ENCODE results near the gene TEX2. TPM values are rescaled to one million over a fixed set of nuclear protein-coding genes. Genes with fewer than 3 reads are reported as not detected.
"Not testable (repeated sequence)": the region's sequence is repeated elsewhere in the genome, so short reads cannot be mapped to it uniquely, and the experiment has no call there.

Gene TEX2
- total RNA-seq, 1 experiment from 2014 or later = 27.9 TPM

GRCh38 chr17:64188088-64188487 is 75.0 kb downstream of the TEX2 start:
- CTCF ChIA-PET = no interaction called here
- Histone ChIP-seq H3K4me2 (no peak overlapping the region), H3K4me3 (no peak overlapping the region), H3K4me1 (replicated peaks; ENCODE audit: insufficient read depth) (no peaks in the 10 kb centered on the region), H2AFZ (no peak overlapping the region), H3K9me3 (ENCODE audit: insufficient read depth, low read depth) (no peaks in the 10 kb centered on the region), H3F3A (ENCODE audit: insufficient read depth, low read depth) (0 out of 2 replicates have a peak, but pooled peaks cover 5% of the 10 kb centered on the region), H3K36me3 (ENCODE audit: low read depth) (no peaks in the 10 kb centered on the region), H3K9me2 (ENCODE audit: insufficient read depth) (no peaks in the 10 kb centered on the region), H3K79me2 (ENCODE audit: low read depth) (no peaks in the 10 kb centered on the region), H3K27ac (no peak overlapping the region), H4K20me1 (ENCODE audit: insufficient read depth) (no peaks in the 10 kb centered on the region), H3K27me3 (ENCODE audit: insufficient read depth, low read depth) (no peaks in the 10 kb centered on the region)
- no TSS peak for BruUV-seq (replicated peaks)
- POLR2A ChIA-PET (ENCODE audit: unreplicated experiment) = no interaction called here
- TF ChIP-seq CTCF (conservative IDR thresholded peaks at IDR 0.05) (no peak), EZH2 (IDR thresholded peaks at IDR 0.05; ENCODE audit: low read depth) (no peak)
- DNase-seq = no peak
- intact Hi-C loops (cut with micrococcal nuclease; ENCODE audit: unreplicated experiment) = no loop called here

- TF ChIP-seq CTCF (conservative IDR thresholded peaks at IDR 0.05) (no peak), EZH2 (IDR thresholded peaks at IDR 0.05; ENCODE audit: low read depth) (no peak)
- Histone ChIP-seq H3K9me3 (ENCODE audit: insufficient read depth, low read depth) (no peaks in the 10 kb centered on the region), H2AFZ (no peak overlapping the region), H3K4me1 (replicated peaks; ENCODE audit: insufficient read depth) (no peaks in the 10 kb centered on the region), H3K27me3 (ENCODE audit: insufficient read depth, low read depth) (no peaks in the 10 kb centered on the region), H3F3A (ENCODE audit: insufficient read depth, low read depth) (0 out of 2 replicates have a peak, but pooled peaks cover 5% of the 10 kb centered on the region), H3K79me2 (ENCODE audit: low read depth) (no peaks in the 10 kb centered on the region), H3K4me3 (no peak overlapping the region), H4K20me1 (ENCODE audit: insufficient read depth) (no peaks in the 10 kb centered on the region), H3K36me3 (ENCODE audit: low read depth) (no peaks in the 10 kb centered on the region), H3K9me2 (ENCODE audit: insufficient read depth) (no peaks in the 10 kb centered on the region), H3K4me2 (no peak overlapping the region), H3K27ac (no peak overlapping the region)
- ChIA-PET POLR2A (ENCODE audit: unreplicated experiment) (no interaction called here), CTCF (no interaction called here)
- BruUV-seq (replicated peaks) = no TSS peak
- intact Hi-C loops (cut with micrococcal nuclease; ENCODE audit: unreplicated experiment) = no loop called here
- no peak for DNase-seq
These were observed 75.8 kb downstream of the TEX2 start for GRCh38 chr17:64187093-64187895.

GRCh38 chr17:64186171-64187092 is 76.6 kb downstream of the TEX2 start:
- H3K4me3 ChIP-seq = no peak overlapping the region
- H3K27ac ChIP-seq = no peak overlapping the region
- H3K9me2 ChIP-seq (ENCODE audit: insufficient read depth) = no peaks in the 10 kb centered on the region
- no peak overlapping the region for H3K4me2 ChIP-seq
- H4K20me1 ChIP-seq (ENCODE audit: insufficient read depth) = no peaks in the 10 kb centered on the region
- 0 out of 2 replicates have a peak, but pooled peaks cover 5% of the 10 kb centered on the region for H3F3A ChIP-seq (ENCODE audit: insufficient read depth, low read depth)
- no peaks in the 10 kb centered on the region for H3K9me3 ChIP-seq (ENCODE audit: insufficient read depth, low read depth)
- H3K27me3 ChIP-seq (ENCODE audit: insufficient read depth, low read depth) = no peaks in the 10 kb centered on the region
- no TSS peak for BruUV-seq (replicated peaks)
- ChIA-PET POLR2A (ENCODE audit: unreplicated experiment) (no interaction called here), CTCF (no interaction called here)
- no peaks in the 10 kb centered on the region for H3K36me3 ChIP-seq (ENCODE audit: low read depth)
- no peaks in the 10 kb centered on the region for H3K79me2 ChIP-seq (ENCODE audit: low read depth)
- intact Hi-C loops (cut with micrococcal nuclease; ENCODE audit: unreplicated experiment) = no loop called here
- no peak for TF ChIP-seq CTCF (conservative IDR thresholded peaks at IDR 0.05)
- TF ChIP-seq EZH2 (IDR thresholded peaks at IDR 0.05; ENCODE audit: low read depth) = no peak
- H2AFZ ChIP-seq = no peak overlapping the region
- no peaks in the 10 kb centered on the region for H3K4me1 ChIP-seq (replicated peaks; ENCODE audit: insufficient read depth)
- DNase-seq = no peak

GRCh38 chr17:64185557-64185956 is 77.5 kb downstream of the TEX2 start:
- H3F3A ChIP-seq (ENCODE audit: insufficient read depth, low read depth); H4K20me1 ChIP-seq (ENCODE audit: insufficient read depth); CTCF ChIA-PET; H3K27ac ChIP-seq; intact Hi-C loops (cut with micrococcal nuclease; ENCODE audit: unreplicated experiment); H3K4me2 ChIP-seq; H3K4me1 ChIP-seq (replicated peaks; ENCODE audit: insufficient read depth); H2AFZ ChIP-seq; H3K79me2 ChIP-seq (ENCODE audit: low read depth); BruUV-seq (replicated peaks); H3K36me3 ChIP-seq (ENCODE audit: low read depth); H3K4me3 ChIP-seq; POLR2A ChIA-PET (ENCODE audit: unreplicated experiment); DNase-seq; H3K9me2 ChIP-seq (ENCODE audit: insufficient read depth); H3K9me3 ChIP-seq (ENCODE audit: insufficient read depth, low read depth); H3K27me3 ChIP-seq (ENCODE audit: insufficient read depth, low read depth): not testable (repeated sequence)

Data from PC-9 (cell line).